GM18951 (cell line): Measurements from ENCODE around the gene ARL11.

Experiments used
- POLR2A ChIP-seq: IDR thresholded peaks from 4 replicates; pipeline ENCODE4 v1.6.1; 2011; ENCODE audit warnings: mild to moderate bottlenecking; ENCODE audit not compliant: insufficient read length, insufficient read depth; ENCODE audit errors: extremely low read depth
- in situ Hi-C: fragments of 300-500 bp; cut with MboI; formaldehyde crosslinking; loops from one replicate; pipeline ENCODE4 v1.12.0; 2022; ENCODE audit warnings: low sequenced_read_pairs, mixed read lengths, inconsistent platforms; ENCODE audit not compliant: unreplicated experiment

ARL11 gene

DNA sequence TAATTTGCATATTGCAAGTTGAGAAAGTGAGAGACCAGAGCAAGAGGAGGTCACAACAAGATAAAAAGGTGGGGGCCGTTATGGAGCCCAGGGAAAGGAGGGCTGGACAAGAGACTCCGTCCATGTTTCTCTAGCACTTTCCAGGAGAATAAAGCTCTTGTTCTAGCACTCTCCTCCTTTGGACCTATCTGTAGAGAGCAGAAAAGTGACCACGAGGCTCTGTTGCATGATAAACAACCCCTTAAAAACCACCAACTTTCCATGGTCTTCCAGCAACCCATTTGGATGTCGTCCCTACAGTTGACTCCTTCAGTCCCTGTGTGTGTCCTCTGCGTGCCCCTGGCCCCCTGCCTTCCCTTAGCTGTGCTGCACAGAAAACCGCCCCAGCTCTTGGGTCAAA is 4.1 kb upstream of the ARL11 start:
- TF ChIP-seq POLR2A, result no peak
- in situ Hi-C loops, result no loop called here

DNA sequence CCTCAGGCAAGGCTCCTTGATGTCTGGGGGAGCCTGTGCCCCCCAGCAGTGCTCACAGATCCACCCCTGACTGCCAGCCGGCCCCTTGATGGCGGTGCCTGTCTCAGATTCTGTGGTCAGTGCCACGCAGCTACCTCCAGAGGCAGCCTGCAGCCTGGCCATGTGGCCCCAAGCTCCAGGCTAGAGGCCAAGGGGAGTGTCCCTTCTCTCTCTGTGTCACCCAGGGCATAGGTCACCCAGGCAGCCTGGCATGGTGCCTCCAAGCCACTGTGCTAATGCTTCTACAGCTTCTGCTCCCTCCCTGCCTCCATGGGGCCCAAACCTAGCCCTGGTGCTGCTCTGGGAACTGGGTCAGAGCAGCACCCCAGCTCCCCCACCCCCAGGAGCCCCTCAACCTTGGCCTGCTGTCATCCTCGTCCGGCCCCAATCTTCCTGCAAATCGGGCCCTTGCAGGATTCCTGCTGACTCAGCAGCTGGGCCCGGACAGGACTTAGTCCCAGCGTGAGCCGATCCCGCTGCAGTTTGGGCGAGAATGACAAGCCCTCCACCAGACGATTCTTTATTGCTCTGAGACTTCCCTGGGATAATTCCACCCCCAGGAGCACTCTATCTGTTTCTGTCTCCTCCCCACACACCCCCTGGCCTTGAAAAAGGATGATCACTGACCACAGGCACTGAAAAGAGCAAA is 2.8 kb upstream of the ARL11 start:
- in situ Hi-C loops, result no loop called here
- no peak for TF ChIP-seq POLR2A

DNA sequence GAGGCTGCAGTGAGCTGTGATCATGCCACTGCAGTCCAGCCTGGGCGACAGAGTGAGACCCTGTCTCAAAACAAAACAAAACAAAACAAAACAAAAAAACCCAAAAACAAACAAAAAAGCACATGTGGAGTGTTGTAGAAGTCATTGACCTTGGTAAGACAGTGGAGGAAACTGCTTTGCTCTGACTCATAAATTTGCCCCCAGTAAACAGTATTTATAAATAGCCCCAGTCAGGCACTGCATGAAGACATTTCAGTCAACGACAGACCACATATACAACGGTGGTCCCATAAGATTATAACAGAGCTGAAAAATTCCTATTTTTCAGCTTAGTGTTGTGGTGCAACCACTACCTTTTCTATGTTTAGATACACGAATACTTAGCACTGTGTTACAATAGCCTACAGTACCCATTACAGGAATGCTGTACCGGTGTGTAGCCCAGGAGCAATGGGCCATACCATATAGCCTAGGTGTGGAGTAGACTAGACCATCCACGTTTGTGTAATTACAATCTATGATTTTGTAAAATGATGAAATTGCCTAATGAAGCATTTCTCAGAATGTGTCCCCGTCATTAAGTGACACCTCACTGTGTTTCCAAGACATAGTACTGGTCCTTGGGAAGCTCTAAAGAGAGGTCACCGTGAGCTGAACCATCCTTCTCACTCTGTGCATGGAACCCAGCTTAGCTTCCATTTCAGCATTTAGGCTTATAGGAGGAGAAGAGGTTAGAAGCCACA is 1.1 kb downstream of the ARL11 start:
- no peak for TF ChIP-seq POLR2A
- in situ Hi-C loops, result no loop called here

GRCh38 chr13:49629947-49630346 is 1.6 kb downstream of the ARL11 start:
- no peak for TF ChIP-seq POLR2A
- in situ Hi-C loops, result no loop called here

DNA sequence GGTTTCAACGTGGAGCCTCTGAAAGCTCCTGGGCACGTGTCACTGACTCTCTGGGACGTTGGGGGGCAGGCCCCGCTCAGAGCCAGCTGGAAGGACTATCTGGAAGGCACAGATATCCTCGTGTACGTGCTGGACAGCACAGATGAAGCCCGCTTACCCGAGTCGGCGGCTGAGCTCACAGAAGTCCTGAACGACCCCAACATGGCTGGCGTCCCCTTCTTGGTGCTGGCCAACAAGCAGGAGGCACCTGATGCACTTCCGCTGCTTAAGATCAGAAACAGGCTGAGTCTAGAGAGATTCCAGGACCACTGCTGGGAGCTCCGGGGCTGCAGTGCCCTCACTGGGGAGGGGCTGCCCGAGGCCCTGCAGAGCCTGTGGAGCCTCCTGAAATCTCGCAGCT is 2.3 kb downstream of the ARL11 start:
- TF ChIP-seq POLR2A, result no peak
- in situ Hi-C loops, result no loop called here

GRCh38 chr13:49632156-49632555 is 3.8 kb downstream of the ARL11 start:
- in situ Hi-C loops, result no loop called here
- TF ChIP-seq POLR2A, result no peak

DNA sequence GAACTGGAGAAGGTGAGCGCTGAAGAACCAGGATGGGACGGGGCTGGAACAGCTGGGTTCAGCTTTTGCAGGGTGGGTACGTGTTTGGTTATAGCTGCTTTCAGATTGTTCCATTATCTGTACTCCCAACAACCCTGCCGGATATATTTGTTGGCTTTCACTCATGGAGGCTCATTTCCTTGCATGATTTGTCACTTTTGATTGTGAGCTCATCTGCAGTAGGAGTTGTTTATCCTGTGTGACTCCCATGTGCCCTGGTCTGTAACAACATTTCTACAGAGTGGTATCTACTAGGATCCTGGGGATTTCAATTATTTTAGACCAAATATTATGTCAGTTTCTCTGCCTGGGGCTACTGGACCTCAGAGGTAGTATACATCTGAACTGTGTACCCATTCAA is 5.4 kb downstream of the ARL11 start:
- in situ Hi-C loops, result no loop called here
- no peak for TF ChIP-seq POLR2A

DNA sequence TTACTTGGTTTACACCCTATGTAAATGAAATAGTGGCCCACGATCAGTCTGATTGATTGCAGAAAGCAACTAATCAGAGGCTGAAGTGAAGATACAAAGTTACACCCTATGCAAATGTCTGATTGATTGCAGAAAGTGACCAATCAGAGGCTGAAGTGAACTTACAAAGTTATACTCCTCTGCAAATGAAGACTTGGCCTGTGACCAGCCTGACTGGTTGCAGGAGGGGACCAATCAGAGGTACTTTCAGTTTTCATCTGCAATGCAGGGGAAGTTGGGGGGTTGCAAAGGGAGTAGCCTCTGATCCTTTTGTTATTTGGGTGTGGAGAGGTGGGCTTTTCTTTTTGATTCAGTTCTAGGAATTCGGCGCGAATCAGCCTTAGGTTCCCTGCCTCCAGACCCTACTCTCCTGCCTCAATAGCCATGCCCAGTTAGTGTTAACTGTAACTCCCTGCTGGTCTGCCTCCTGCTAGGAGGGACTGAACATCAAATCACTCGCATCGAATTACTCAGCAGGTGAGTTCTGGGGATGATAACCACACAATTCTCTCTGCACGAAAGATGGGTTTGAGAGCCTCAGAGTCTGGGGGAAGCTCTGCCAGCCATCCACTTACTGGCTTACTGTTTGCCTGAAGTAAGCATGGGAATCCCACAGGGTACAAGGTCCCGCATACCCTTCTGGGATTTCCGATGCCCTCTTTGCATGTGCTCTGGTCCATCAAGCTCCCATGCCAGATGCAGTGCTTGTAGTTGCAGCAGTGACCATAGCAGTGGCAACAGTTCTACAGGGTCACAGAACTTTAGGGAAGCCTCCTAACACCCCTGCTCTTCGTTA is 7.5 kb downstream of the ARL11 start:
- in situ Hi-C loops, result no loop called here
- TF ChIP-seq POLR2A, result no peak

- TF ChIP-seq POLR2A, result no peak
- in situ Hi-C loops, result no loop called here
Measured at GRCh38 chr13:49636705-49637104, 8.4 kb downstream of the ARL11 start.

DNA sequence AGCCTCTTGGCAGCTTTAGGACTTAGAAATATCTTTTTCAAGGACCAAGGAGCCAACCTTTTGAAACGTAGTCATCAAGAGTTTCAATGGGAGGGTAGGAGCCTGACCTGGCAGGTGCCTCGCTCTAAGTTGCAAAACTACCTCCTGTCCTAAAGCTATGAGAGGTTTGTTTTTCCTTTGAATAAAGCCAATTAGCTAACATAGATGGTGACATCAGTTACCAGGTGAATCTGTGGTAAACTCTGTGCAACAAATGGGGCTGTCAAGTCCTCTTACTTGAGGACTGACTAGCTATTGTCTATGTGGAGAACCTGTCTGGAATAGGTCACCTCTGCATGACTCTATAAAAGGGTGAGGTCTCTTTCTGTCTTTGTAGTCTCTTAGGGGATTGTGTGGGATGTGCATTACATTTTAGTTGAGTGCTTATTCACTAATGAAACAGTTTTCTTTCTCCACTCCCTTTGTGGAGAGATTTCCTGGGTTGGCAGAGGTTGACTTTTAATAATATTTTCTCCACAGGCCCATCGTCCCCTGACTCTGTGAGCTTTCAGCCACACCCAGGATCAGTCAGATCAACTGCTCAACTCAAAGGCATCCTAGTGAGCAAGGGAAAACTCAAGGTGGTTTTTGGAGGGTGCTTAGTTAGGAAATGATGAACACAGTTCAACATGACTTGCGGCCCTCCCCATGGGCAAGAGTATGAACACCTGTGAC is 9.9 kb downstream of the ARL11 start:
- TF ChIP-seq POLR2A, result no peak
- in situ Hi-C loops, result no loop called here

DNA sequence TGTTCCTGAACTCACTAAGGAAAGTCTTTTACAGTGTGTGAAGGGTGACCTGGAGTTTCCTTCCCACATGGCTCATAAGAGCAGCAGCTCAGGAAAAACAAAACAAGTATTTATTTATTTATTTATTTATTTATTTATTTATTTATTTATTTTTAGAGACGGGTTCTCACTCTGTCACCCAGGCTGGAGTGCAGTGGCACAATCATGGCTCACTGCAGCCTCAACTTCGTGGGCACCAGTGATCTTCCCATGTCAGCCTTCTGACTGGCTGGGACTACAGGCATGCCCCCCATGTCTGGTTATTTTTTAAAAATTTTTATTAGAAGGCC is 10.4 kb downstream of the ARL11 start:
- in situ Hi-C loops, result no loop called here
- no peak for TF ChIP-seq POLR2A

DNA sequence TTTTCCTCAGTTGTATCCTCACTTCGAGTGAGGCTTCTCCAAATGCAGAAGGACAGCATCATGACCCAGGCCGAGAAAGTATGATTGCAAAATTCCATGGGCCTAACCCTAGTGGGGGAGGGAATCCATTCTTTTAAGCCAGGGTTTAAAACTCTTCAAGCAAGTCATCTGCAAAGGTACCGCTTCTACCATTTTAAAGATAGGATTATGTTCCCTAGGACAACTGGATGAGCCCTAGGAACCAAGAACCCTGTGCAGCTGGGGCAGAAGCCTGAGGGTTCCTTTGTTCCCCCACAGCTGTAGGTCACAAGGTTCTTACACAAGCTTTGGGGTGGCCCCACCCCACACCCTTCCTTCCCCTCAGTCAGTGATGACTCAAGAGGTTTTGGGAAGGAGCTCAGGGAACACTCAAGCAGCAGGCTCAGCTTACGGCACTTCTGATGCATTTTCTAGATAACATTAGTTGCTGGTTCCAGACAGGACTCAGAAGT is 13.5 kb downstream of the ARL11 start:
- no peak for TF ChIP-seq POLR2A

More for the DNA sequence above, 13.5 kb downstream of the ARL11 start:
- in situ Hi-C loops, result no loop called here
